ENCODE results near the gene MT1F. TPM values are rescaled to one million over a fixed set of nuclear protein-coding genes. Genes with fewer than 3 reads are reported as not detected.
A peak's percentile ranks its signal among the peaks of the same experiment; 100 is the strongest.
"Not testable (repeated sequence)": the region's sequence is repeated elsewhere in the genome, so short reads cannot be mapped to it uniquely, and the experiment has no call there.

Gene MT1F
- total RNA-seq, 4 donors from 2014 or later = 1.7 to 4.6 TPM; not detected in 2

DNA sequence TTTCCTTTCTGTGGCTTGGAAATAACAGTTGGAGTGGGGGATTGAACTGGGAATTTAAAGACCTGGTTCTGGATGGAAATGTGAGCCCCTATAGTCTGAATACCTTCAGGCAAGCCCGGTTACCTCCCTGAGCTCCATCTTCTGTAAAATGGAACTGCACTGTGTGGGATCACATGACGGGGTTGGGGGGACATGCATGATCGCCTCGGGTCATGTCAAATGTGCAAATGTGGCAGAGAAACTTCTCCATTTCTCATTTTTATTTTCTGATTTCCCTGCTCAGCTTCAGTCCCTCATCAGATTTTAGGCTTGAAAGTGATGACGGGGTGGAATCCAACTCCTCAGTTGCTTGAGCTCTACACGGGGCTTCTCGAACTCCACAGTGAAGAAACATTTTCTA is 4.5 kb upstream of the MT1F start:
- no peak for ATAC-seq
- TF ChIP-seq POLR2A (IDR thresholded peaks at IDR 0.05) (no peak), CTCF (IDR thresholded peaks at IDR 0.05) (no peak)
- peaks cover 32% of the 10 kb centered on the region for H3K27me3 ChIP-seq

DNA sequence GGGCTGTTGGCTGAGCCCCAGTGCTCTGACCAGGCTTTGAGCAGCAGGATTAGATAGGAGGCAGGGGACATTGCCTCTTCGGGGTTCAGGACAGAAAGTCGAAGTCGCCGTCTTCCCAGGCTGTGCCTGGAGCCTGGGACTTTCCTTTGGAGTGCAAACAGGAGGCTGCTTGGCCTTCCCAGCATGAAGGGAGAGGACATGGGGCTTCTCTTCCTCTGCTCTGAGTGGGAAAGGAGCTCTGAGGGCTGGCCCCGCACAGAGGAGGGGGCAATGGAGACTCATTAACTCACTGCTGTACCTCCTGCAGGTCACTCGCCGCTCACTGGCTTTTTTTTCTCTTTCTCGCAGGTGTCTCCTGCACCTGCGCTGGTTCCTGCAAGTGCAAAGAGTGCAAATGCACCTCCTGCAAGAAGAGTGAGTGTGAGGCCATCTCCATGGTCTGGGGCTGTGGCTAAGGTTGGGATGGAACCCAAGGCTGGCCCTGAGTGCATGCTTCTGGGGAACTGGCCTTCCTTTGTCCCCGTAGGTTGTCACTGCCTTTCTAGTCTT is 642 bp downstream of the MT1F start:
- Histone ChIP-seq H3K4me1 (peaks cover 0 to 28% (median 8%) of the 10 kb centered on the region in 3 donors), H3K27me3 (peaks cover 64% of the 10 kb centered on the region), H3K9me3 (no peaks in the 10 kb centered on the region), H3K36me3 (no peaks in the 10 kb centered on the region), H3K4me3 (peak overlapping the region in 1 of 2 donors; percentile 55), H3K27ac (peak overlapping the region in 1 of 4 donors; percentile 68)
- no peak for ATAC-seq
- WGBS, 2 donors (ENCODE audit: low coverage in 1 of 2) = 8 to 80% methylated on average over 1 to 2 of the region's 10 CpGs
- no peak for TF ChIP-seq POLR2AphosphoS5 (IDR thresholded peaks at IDR 0.05)
- no peak for TF ChIP-seq CTCF (IDR thresholded peaks at IDR 0.05)
- TF ChIP-seq EP300 (IDR thresholded peaks at IDR 0.05) = no peak
- no peak for TF ChIP-seq POLR2A (IDR thresholded peaks at IDR 0.05)

More for the DNA sequence above, 4.5 kb upstream of the MT1F start:
- H3K9me3 ChIP-seq = no peaks in the 10 kb centered on the region
- H3K36me3 ChIP-seq = no peaks in the 10 kb centered on the region
- 72 to 76% methylated on average over 6 to 7 of the region's 7 CpGs for WGBS, 2 donors (ENCODE audit: low coverage in 1 of 2)
- no peak overlapping the region for H3K4me3 ChIP-seq
- no peak overlapping the region for H3K27ac ChIP-seq
- peaks cover 0 to 11% (median 3%) of the 10 kb centered on the region in 3 donors for H3K4me1 ChIP-seq

GRCh38 chr16:56662357-56663354 is 4.9 kb downstream of the MT1F start:
- peaks cover 100% of the 10 kb centered on the region for H3K27me3 ChIP-seq
- TF ChIP-seq POLR2AphosphoS5 (IDR thresholded peaks at IDR 0.05) (no peak), EP300 (IDR thresholded peaks at IDR 0.05) (no peak), CTCF (IDR thresholded peaks at IDR 0.05) (no peak), POLR2A (IDR thresholded peaks at IDR 0.05) (no peak)
- no peak overlapping the region for H3K27ac ChIP-seq
- peaks cover 0 to 26% (median 8%) of the 10 kb centered on the region in 3 donors for H3K4me1 ChIP-seq
- WGBS, 2 donors (ENCODE audit: low coverage in 1 of 2) = 22 to 25% methylated on average over 8 to 9 of the region's 48 CpGs
- H3K36me3 ChIP-seq = no peaks in the 10 kb centered on the region
- peak overlapping the region in 1 of 2 donors; percentile 24 for H3K4me3 ChIP-seq
- no peak for ATAC-seq
- H3K9me3 ChIP-seq = no peaks in the 10 kb centered on the region

- no peaks in the 10 kb centered on the region for H3K9me3 ChIP-seq
- 82 to 100% methylated on average over 1 of the region's 1 CpG for whole genome bisulfite sequencing, 2 donors (ENCODE audit: low coverage in 1 of 2)
- H3K27me3 ChIP-seq = peaks cover 100% of the 10 kb centered on the region
- H3K27ac ChIP-seq = no peak overlapping the region
- no peak overlapping the region for H3K4me3 ChIP-seq
- no peak for TF ChIP-seq POLR2A (IDR thresholded peaks at IDR 0.05)
- TF ChIP-seq POLR2AphosphoS5 (IDR thresholded peaks at IDR 0.05) = no peak
- no peak for TF ChIP-seq CTCF (IDR thresholded peaks at IDR 0.05)
- no peak for TF ChIP-seq EP300 (IDR thresholded peaks at IDR 0.05)
- H3K4me1 ChIP-seq = peaks cover 0 to 25% (median 11%) of the 10 kb centered on the region in 3 donors
- no peak for ATAC-seq
- H3K36me3 ChIP-seq = no peaks in the 10 kb centered on the region
These were observed 6.7 kb downstream of the MT1F start for GRCh38 chr16:56664506-56664905.

- H3K27ac ChIP-seq, H3K36me3 ChIP-seq, H3K9me3 ChIP-seq, H3K4me3 ChIP-seq: not testable (repeated sequence)
- 36 to 68% methylated on average over 2 to 7 of the region's 8 CpGs for WGBS, 2 donors (ENCODE audit: low coverage in 1 of 2)
- peaks cover 100% of the 10 kb centered on the region for H3K27me3 ChIP-seq
- H3K4me1 ChIP-seq = peaks cover 0 to 31% (median 17%) of the 10 kb centered on the region in 3 donors
- ATAC-seq = peak; percentile 50
These were observed 7.8 kb downstream of the MT1F start for GRCh38 chr16:56665286-56666261.

All from gastroesophageal sphincter (tissue), 4 donors.